ENCODE results near the gene ELP6.
"Not testable (repeated sequence)": the region's sequence is repeated elsewhere in the genome, so short reads cannot be mapped to it uniquely, and the experiment has no call there.

- TF ChIP-seq, protein P1, sequence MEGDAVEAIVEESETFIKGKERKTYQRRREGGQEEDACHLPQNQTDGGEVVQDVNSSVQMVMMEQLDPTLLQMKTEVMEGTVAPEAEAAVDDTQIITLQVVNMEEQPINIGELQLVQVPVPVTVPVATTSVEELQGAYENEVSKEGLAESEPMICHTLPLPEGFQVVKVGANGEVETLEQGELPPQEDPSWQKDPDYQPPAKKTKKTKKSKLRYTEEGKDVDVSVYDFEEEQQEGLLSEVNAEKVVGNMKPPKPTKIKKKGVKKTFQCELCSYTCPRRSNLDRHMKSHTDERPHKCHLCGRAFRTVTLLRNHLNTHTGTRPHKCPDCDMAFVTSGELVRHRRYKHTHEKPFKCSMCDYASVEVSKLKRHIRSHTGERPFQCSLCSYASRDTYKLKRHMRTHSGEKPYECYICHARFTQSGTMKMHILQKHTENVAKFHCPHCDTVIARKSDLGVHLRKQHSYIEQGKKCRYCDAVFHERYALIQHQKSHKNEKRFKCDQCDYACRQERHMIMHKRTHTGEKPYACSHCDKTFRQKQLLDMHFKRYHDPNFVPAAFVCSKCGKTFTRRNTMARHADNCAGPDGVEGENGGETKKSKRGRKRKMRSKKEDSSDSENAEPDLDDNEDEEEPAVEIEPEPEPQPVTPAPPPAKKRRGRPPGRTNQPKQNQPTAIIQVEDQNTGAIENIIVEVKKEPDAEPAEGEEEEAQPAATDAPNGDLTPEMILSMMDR (IDR thresholded peaks at IDR 0.05): not testable (repeated sequence)
- not testable (repeated sequence) for TF ChIP-seq POLR2A (IDR thresholded peaks at IDR 0.05)
Observed at GRCh38 chr3:47505267-47505666, 8.2 kb downstream of the ELP6 start.
